A204.1 (cell line): Measurements from ENCODE around the gene ARID4A.
"Not testable (repeated sequence)": the region's sequence is repeated elsewhere in the genome, so short reads cannot be mapped to it uniquely, and the experiment has no call there.

Source experiments
- FAIRE-seq: peaks from 2 replicates; lab custom pipeline; 2012; peaks lifted over from hg19 to GRCh38; lab: Jason Lieb, UNC

Gene ARID4A

GRCh38 chr14:58364316-58364715 is 66.0 kb downstream of the ARID4A start:
- FAIRE-seq = no peak

GRCh38 chr14:58367296-58367695 is 68.9 kb downstream of the ARID4A start:
- FAIRE-seq = no peak

GRCh38 chr14:58368956-58369355 is 70.6 kb downstream of the ARID4A start:
- no peak for FAIRE-seq

GRCh38 chr14:58376791-58377190 is 78.4 kb downstream of the ARID4A start:
- no peak for FAIRE-seq

- FAIRE-seq = no peak
Measured at GRCh38 chr14:58390830-58391229, 92.5 kb downstream of the ARID4A start.

GRCh38 chr14:58395562-58395811 is 97.1 kb downstream of the ARID4A start:
- FAIRE-seq = no peak

GRCh38 chr14:58395812-58396788 is 97.7 kb downstream of the ARID4A start, which contains the start of gene TOMM20L:
TOMM20L (plus strand) TSS chr14:58395930; CDS start chr14:58395958, 28 bp downstream.
- FAIRE-seq = no peak

- FAIRE-seq = no peak
Measured at GRCh38 chr14:58397156-58397555, 98.8 kb downstream of the ARID4A start.

- peak; percentile 78 for FAIRE-seq
Measured at GRCh38 chr14:58398495-58398894, 100.1 kb downstream of the ARID4A start.

GRCh38 chr14:58398895-58399294 is 100.5 kb downstream of the ARID4A start:
- FAIRE-seq = no peak

GRCh38 chr14:58401587-58401986 is 103.2 kb downstream of the ARID4A start:
- FAIRE-seq = no peak

GRCh38 chr14:58408681-58409215 is 110.4 kb downstream of the ARID4A start:
- FAIRE-seq = no peak

- no peak for FAIRE-seq
Measured at GRCh38 chr14:58414845-58415244, 116.5 kb downstream of the ARID4A start.

GRCh38 chr14:58415636-58416547 is 117.5 kb downstream of the ARID4A start:
- FAIRE-seq = no peak

GRCh38 chr14:58416934-58417333 is 118.6 kb downstream of the ARID4A start:
- FAIRE-seq = not testable (repeated sequence)
